Measurements from ENCODE around the gene CPLANE2.
"Not testable (repeated sequence)": the region's sequence is repeated elsewhere in the genome, so short reads cannot be mapped to it uniquely, and the experiment has no call there.

The CPLANE2 gene

DNA sequence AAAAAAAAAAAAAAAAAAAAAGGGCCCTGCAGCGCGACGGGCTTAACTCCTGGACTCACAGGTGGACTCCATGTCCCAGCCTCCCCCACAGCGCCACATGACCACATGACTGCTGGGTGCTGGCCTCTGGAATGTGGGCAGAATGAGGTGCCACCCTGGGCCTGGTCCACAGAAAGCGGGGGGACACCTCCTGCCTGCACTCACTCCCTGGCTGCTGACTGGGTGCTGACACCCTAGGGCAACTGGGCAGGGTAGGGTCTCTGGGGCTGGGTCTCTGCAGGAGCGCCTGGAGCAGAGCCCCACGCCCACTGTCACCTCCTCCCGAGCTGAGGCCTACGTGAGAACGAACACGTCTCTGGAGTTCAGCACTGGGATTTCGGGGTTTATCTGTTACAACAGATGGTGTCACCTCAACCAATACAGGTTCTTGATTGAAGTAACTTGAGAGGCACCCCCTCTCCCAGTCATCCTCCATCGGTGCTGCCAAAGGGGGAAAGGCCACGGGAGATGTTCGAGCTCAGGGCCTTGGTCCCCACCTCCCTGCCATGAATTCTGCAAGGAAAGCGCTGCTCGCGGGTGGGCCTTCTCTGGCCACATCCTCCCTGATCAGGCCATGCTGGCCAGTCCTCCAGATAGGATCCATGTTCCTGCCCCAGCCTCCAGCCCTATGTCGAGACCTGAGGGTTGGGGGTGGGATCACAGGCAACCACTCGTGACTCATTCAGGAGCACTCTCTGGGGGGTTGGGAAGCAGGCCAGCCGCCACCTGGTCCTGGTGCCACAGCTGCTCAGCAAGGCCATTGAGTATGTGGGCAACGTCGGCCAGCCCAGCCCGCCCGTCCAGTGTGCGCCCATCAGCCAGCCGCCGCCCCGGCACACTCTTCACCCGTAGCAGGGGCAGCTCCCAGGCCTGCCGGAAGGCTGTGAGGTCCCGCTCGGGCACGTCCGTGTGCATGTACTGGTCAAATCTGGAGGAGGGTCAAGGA is 5.4 kb downstream of the CPLANE2 start:
- DNase-seq (ENCODE audit: extremely low read depth in 1 of 2, low read depth in 1 of 2): no peak

DNA sequence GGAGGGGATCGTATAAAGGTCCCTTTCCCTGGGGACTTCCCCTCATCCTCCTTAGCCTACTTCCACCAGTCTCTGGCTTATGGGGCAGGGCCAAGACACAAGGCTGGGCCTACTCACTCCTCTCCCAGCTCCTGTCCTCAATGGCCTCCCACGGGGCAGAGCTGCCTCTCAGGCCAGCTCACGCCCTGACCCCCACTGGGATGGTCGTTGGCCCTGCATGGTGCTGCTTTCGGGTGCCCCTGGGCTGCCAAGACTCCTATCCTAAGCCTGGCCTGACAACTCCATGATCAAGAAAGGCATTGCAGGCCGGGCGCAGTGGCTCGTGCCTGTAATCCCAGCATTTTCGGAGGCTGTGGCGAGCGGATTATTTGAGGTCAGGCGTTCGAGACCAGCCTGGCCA is 6.2 kb downstream of the CPLANE2 start:
- DNase-seq (ENCODE audit: extremely low read depth in 1 of 2, low read depth in 1 of 2): no peak

DNA sequence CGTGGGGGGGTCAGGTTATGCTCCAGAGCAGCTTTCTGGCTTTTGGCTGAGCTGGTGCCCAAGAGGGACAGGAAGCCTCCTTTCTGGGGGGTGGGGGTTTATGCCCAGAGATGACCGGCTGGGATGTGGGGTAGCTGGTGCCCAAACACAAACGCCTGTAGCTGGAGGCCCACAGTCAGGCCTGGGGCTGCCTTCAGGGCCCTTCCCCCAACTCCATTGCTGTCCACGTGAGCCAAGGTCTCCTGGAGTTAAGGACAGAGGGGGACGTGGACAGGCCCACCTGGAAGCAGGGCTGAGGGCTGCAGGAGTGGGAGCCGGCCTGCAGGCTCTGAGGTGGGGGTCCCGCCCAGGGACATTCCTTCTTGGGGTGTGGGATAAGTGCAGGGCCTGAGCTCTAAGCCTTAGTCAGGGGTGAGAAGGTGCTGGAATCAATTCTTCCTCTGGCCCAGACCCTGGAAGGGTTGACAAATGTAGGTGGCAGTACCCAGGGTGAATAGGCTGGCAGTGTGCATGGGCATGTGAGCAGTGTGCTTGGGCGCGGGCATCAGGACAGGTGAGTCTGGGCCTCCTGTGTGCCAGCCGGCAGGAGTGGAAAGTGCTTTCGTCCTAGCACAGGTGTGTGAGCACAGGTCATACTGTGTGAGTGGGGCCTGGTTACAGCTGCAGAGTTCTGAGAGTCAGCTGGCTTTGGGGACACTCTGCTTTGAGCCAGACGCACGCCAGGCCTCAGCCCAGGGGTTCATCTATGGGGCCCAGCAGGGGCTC is 6.8 kb downstream of the CPLANE2 start:
- no peak for DNase-seq (ENCODE audit: extremely low read depth in 1 of 2, low read depth in 1 of 2)

DNA sequence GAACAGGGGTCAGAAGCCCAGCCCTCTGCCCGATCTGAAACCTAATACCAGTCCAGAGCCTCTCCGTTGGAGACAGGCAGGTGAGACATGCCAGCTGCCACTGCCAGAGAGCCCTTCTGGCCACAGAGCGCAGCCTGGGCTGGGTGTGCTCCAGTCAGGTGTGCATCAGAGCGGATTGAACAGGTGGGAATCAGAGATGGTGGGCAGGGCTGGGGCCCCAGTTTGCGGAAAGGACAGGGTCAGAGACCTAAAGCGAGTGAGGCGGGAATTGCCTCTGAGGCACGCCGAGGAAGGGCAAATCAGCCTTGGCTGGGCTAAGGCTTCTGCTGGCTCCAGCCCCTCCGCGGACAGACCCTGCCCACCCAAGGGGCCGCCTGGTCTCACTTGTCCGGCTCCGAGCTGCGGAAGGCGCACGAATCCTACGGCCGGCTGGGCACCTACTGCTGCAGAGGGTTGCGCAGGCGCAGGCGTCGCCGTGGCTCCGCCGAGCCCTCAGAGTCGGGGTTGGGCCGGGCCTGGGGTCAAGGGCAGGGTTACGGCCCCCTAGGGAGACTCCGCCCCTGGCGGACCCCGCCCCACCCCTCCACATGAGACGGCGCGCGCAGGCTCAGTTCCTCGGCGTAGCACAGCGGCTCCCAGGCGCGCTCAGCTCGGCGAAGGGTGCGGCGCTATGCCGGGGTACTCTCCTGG is 10.3 kb downstream of the CPLANE2 start:
- no peak for DNase-seq (ENCODE audit: extremely low read depth in 1 of 2, low read depth in 1 of 2)

DNA sequence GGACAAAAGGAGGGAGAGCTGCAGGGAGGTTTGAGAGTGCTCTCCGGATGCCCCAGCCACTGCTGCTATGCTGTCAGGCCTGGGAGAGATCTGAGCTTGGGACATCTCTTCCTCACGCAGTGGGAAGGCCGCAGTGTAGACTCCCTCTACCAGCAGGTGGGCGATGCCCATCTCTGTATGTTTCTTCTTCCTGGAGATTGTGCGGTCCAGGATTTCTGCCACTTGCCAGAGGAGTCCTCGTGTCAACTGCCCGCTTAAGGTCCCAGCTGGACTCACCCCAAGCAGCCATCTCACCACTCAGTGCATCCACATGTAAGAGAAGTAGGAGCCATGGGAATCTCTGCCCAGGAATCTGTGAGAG is 10.9 kb downstream of the CPLANE2 start:
- DNase-seq (ENCODE audit: extremely low read depth in 1 of 2, low read depth in 1 of 2): no peak

DNA sequence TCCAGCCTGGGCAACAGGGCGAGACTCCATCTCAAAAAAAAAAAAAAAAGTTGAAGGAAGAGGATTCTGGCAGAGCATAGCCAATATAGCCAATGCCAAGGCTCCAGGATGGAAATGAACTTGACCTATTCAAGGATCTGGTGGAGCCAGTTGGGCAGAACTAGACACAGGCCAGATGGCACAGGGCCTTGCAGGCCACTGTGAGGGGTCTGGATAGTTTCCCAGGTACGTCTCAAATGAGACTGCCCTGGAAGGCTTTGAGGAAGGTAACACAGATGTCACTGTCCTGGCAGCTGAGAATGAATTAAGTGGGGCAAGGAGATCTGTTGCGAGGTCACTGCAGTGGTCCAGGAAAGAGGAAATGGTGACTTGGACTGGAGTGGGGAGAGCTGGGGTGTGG is 12.5 kb downstream of the CPLANE2 start:
- no peak for DNase-seq (ENCODE audit: extremely low read depth in 1 of 2, low read depth in 1 of 2)

DNA sequence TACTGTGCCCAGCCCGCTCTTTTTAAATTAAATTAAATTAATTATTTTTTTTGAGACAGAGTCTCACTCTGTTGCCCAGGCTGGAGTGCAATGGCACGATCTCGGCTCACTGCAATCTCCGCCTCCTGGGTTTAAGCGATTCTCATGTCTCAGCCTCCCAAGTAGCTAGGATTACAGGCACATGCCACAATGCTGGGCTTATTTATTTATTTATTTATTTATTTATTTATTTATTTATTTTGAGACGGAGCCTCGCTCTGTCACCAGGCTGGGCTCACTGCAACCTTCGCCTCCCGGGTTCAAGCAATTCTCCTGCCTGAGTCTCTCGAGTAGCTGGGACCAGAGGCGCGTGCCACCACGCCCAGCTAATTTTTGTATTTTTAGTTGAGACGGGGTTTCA is 14.3 kb downstream of the CPLANE2 start:
- not testable (repeated sequence) for DNase-seq (ENCODE audit: extremely low read depth in 1 of 2, low read depth in 1 of 2)

DNA sequence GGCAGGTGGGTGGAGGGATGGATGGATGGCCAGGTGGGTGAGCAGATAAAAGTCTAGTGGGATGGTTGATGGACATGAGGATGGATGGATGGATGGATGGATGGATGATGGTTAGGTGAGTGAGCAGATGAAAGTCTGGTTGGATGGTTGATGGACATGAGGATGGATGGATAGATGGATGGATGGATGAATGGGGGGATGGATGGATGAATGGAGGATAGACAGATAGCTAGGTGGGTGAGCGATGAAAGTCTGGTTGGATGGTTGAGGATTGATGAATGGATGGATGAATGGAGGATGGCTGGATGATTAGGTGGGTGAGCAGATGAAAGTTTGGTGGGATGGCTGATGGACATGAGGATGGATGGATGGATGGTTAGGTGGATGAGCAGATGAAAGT is 15.5 kb downstream of the CPLANE2 start:
- no peak for DNase-seq (ENCODE audit: extremely low read depth in 1 of 2, low read depth in 1 of 2)

DNA sequence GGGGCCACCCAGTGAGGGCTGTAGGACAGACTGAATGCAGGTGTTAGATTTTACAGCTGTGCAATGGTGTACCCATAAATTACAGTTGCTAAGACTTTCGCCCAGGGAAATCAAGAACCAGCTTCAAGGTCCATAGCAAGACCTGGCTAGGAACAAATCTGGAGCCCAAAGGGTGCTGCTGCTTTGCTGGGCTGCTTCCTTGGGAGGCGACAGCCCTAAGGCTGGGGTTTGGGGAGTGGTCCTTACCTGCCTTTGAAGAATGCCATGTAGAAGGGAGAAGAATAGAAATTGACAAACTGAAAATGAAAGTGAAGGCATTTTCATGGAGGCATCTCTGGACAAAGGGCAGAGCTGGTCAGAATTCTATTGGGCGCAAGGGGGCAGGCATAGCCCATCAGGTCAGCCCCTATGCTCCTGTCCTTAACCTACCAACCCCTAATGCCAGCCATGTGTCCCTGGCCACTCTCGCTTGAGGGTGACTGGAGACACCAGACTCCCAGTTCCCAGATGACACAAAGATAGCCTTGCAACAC is 16.9 kb downstream of the CPLANE2 start:
- DNase-seq (ENCODE audit: extremely low read depth in 1 of 2, low read depth in 1 of 2): no peak

DNA sequence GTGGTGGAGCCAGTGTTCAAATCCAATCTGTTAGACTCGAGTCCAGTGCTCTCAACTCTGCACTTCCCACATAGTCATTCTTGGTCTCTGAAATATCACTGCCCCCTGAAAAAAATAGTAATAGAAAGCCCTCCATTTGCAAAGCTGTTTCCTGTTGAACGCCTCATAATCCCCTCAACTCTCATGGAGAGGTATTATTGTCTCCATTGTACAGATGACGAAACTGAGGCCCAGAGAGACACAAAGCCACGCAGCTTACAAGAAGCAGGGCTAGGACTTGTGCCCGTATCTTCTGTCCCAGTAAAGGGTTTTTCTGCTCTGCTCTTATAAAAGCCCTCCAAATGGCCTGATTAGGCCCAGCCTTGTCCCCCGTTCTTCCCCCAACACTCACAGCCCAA is 18.3 kb downstream of the CPLANE2 start:
- DNase-seq (ENCODE audit: extremely low read depth in 1 of 2, low read depth in 1 of 2): no peak

DNA sequence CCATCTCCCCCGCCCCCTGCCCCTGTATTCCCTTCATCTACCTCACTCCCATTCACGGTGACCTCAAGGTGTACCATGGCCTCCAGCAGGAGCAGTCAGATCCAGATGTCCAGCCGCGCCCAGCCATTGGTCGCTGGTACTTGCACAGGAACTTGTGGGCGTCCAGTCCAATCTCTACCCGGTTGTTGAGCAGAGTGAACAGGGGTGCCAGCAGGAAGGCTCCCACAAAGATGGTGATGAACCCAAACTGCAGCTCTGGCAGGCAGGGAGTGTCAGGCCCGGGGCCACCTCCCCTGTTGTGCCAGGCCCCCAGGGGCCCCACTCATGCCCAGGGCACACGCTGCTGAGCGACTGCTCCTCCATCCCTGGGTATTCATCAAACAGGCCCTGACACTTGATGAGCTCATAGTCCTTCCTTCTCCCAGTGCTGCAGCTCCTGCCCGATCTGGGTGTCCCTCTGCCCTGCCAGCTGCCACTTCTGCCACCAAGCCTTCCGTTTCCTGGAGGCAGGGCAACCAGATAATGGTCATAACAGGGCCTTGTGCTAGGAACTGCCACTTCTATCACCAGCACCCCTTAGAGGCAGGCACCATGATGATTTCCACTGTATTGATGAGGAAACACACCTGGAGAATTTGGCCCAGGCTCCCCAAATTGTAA is 18.8 kb downstream of the CPLANE2 start:
- DNase-seq (ENCODE audit: extremely low read depth in 1 of 2, low read depth in 1 of 2): no peak

DNA sequence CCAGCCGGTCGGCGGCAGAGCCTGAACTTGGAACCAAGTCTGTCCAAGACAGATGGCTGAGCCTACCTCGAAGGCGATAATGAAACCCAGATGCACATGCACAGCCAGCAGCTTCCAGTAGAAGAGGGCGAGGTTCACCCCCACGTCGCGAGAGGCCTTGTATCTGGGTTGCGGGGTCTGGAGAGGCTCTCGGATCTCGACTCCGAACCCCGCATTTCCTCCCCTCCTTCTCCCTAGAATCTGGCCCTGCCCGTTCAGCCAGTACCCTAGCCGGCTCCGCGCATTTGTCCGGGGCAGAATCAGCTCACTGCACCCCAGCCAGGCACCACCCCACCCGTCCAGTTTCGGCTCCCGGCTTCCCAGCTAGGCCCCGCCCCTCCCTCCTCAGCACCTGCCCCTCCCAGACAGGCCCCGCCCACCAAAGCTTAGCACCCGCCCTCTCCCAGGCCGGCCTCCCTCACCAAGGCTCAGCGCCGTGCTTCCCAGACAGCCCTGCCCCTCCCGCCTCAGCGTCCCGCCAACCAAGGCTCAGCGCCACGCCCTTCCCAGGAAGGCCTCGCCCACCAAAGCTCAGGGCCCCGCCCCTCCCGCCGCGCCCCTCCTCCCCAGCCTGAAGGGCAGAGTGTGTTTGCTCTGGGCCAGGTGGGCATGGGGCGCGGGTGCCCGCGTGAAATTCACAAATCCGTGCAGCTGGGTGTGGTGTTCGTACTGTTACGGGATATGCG is 19.8 kb downstream of the CPLANE2 start:
- DNase-seq (ENCODE audit: extremely low read depth in 1 of 2, low read depth in 1 of 2): peak; percentile 79 to 94

DNA sequence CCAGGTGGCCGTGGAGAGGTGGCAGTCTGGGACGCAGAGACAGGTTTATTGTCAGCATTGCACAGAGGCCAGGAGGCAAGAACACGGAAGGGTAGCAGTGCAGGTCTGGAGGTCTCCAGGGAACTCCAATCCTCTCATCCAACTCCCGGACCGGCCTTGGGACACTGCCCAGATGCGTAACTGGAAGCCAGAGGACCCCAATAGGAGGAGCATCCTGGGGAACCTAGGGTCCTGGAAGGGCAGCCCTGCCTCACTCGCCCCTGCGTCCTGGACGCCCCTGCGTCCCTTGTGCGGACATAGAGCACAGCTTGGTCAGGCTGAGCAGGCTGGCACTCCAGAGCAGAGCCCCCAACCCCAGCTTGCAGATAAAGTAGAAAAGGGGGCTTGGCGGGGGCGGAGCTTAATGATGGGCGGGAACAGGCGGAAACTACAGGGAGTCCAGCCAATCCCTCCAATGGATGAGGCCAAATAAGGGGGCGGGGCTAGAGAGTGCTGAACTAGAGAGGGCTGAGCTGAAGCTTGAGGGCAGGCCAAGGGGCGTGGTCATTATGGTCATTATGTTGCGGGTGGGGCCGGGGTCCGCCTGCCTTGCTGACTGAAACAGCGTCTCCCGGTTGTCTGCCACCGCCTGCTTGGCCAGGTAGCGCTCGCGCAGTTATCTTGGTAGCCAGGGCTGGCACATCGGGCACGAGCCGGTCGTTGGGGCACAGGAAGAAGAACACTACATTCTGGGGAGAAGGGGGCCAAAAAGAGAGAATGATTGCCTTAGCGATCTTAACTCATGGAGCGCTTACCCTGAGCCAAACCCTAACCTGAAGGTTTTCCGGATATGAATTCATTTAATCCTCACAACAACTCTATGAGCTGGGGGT is 20.9 kb downstream of the CPLANE2 start:
- DNase-seq (ENCODE audit: extremely low read depth in 1 of 2, low read depth in 1 of 2): peak in 1 of 2 donors; percentile 73

DNA sequence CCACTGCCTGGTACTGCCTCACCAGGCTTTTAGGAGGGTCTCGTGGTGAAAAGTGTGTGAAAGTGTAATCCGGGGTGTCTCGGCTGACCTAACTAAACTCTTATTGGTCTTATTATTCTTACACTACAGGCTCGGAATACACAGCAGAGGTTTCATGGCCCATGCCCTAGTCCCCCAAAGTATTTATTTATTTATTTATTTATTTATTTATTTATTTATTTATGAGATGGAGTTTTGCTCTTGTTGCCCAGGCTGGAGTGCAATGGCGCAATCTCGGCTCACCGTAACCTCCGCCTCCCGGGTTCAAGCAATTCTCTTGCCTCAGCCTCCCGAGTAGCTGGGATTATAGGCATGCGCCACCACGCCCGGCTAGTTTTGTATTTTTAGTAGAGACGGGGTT is 21.7 kb downstream of the CPLANE2 start:
- not testable (repeated sequence) for DNase-seq (ENCODE audit: extremely low read depth in 1 of 2, low read depth in 1 of 2)

DNA sequence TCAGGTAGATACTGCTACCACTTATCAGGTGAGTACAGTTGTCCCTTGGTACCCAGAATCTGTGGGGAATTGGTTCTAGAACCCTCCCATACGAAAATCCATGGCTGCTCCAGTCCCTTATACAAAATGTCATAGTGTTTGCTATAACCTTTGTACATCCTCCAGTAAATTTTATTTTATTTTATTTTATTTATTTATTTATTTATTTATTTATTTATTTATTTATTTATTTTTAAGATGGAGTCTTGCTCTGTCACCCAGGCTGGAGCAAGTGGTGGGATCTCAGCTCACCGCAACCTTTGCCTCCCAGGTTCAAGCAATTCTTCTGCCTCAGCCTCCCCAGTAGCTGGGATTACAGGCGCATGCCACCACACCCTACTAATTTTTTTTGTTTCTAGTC is 23.4 kb downstream of the CPLANE2 start:
- DNase-seq (ENCODE audit: extremely low read depth in 1 of 2, low read depth in 1 of 2): not testable (repeated sequence)

DNA sequence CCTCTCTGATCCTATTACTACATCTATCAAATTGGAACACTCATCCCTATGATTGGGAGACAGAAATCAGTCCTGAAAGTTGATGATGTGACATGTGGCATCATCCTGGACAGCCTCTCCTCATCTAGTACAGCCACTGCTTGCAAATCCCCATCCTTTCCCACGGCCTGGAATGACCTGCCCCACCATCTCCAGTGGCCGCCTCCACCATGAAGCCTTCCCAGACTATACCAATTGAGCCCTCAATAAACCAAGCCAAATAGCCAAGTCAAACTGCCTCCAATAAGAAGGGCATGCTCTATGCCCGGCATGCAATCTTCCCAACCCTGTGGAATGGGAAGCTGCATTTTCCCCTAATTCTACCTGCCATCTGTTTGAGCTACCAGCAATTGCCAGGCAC is 24.0 kb downstream of the CPLANE2 start:
- no peak for DNase-seq (ENCODE audit: extremely low read depth in 1 of 2, low read depth in 1 of 2)

DNA sequence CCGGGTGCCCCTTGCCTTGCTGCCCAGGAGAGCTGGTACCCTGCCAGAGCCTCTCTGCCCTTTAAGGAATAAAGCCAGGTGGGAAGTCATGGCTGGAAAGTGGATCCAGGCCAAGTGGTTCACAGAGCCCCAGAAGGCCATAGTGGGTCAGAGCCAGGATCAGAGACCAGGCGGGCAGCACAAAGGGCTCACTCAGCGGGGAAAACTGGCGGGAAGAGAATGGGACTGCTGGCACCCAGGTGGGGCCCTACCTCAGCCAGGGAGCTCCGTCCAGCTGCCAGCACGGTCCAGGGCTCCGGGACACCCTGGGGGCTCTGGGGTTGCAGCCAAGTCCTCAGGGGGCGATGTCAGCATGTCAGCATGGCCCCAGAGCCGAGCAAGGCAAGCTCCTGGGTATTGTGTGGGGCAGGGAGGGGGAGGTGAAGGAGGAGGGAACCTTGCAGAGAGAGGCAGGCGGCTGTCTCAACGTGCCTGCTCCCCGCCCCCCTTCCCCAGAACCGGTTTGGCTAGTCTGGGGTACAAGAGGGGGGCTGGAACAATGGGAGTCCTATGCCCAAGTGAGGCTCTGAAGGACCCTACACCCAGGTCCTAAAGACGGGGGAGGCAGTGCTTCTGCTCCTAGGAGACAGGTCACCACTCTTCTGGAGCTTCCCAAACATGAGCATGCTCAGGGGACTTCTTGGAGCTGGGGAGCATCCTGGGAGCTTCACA is 24.6 kb downstream of the CPLANE2 start, which contains the start of gene ARHGEF19:
Gene ARHGEF19, minus strand, starts transcription at position 402 of the 711 bp plus-strand sequence. CDS start 3,598 bp downstream, outside the sequence.
- DNase-seq (ENCODE audit: extremely low read depth in 1 of 2, low read depth in 1 of 2): no peak

DNA sequence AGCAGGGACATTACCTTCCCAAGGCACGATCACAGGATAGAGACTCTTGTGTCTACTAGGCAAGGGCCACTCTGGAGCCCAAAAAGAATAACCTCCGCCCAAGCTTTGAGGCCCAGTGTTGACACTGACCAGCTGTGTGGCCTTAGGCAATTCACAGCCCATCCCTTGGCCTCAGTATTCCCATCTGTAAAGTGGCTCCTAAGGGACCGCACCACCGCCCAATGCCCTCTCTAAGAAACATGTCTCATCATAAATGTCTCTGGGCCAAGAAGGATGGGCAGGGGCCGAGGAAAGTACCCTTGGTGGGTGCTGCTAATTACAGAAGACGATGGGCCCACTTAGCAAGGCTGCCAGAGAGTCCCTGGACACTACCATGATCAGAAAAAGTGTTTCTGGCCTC is 25.2 kb downstream of the CPLANE2 start:
- DNase-seq (ENCODE audit: extremely low read depth in 1 of 2, low read depth in 1 of 2): no peak
